Gastrocnemius medialis (tissue), 4 donors: ENCODE measurements around the gene ZBTB34.

Experiments
- CTCF ChIP-seq, 5 experiments: fragments of 450-650 bp in 3 of 5; fragments of 200-600 bp in 2 of 5; sonication (generic) in 2 of 5; IDR thresholded peaks in 4 of 5; conservative IDR thresholded peaks in 1 of 5; 1 replicate in 4 of 5; 2 replicates in 1 of 5; pipeline ENCODE4 v1.5.1; 2016 to 2019; ENCODE audit warnings: antibody characterized with exemption in 5 of 5, mild to moderate bottlenecking in 3 of 5, moderate library complexity in 3 of 5
- POLR2A ChIP-seq, 2 donors: fragments of 450-650 bp; IDR thresholded peaks; one replicate each; pipeline ENCODE4 v1.6.1; 2017; ENCODE audit warnings: antibody characterized with exemption in 2 of 2, mild to moderate bottlenecking in 2 of 2, moderate library complexity in 2 of 2

GRCh38 chr9:126814091-126814490, 46.3 kb upstream of the ZBTB34 start:
- TF ChIP-seq CTCF (IDR thresholded peaks at IDR 0.05 in 4 of 5, conservative IDR thresholded peaks at IDR 0.05 in 1 of 5) (no peak), POLR2A (IDR thresholded peaks at IDR 0.05) (no peak)
